Retinal pigment epithelial cell (primary cell): ENCODE data around the gene PGP.
"Not testable (repeated sequence)": the region's sequence is repeated elsewhere in the genome, so short reads cannot be mapped to it uniquely, and the experiment has no call there.

Experiments
- DNase-seq: peaks from one replicate; pipeline ENCODE4 v3.0.0-alpha.2; 2010; ENCODE audit warnings: low read depth
- H3K4me3 ChIP-seq: 2 replicates; pipeline ENCODE4 v1.5.1; 2011; ENCODE audit warnings: mild to moderate bottlenecking, low read length, control low read depth, moderate library complexity
- TF ChIP-seq, protein P1 (sequence below): conservative IDR thresholded peaks from 2 replicates; pipeline ENCODE4 v1.5.1; 2011; ENCODE audit warnings: low read depth, low read length, control low read depth, inconsistent platforms

Gene PGP

GRCh38 chr16:2204416-2205103, 10.1 kb downstream of the PGP start:
- TF ChIP-seq, protein P1, sequence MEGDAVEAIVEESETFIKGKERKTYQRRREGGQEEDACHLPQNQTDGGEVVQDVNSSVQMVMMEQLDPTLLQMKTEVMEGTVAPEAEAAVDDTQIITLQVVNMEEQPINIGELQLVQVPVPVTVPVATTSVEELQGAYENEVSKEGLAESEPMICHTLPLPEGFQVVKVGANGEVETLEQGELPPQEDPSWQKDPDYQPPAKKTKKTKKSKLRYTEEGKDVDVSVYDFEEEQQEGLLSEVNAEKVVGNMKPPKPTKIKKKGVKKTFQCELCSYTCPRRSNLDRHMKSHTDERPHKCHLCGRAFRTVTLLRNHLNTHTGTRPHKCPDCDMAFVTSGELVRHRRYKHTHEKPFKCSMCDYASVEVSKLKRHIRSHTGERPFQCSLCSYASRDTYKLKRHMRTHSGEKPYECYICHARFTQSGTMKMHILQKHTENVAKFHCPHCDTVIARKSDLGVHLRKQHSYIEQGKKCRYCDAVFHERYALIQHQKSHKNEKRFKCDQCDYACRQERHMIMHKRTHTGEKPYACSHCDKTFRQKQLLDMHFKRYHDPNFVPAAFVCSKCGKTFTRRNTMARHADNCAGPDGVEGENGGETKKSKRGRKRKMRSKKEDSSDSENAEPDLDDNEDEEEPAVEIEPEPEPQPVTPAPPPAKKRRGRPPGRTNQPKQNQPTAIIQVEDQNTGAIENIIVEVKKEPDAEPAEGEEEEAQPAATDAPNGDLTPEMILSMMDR, result no peak
- no peak for DNase-seq
- H3K4me3 ChIP-seq, result peak overlapping the region; percentile 89

DNA sequence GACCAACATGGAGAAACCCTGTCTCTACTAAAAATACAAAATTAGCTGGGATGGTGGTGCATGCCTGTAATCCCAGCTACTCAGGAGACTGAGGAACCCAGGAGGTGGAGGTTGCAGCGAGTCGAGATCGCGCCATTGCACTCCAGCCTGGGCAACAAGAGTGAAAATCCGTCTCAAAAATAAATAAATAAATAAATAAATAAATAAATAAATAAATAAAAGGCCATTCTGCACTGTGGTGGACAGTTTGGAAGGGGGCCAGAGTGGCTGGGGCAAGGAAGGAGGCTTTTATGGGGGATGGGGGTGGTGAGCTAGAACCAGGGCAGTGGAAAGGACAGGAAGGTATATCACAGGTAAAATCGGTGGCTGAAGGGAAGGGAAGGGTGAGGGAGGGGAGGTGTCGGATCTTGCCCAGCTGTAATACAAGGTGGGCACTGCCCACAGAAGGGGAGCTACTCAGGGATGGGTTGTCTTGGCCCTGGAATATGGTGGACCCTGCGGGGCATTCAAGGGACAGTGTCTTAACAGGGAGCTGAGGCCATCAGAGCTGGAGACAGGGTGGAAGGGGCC, 11.4 kb downstream of the PGP start:
- not testable (repeated sequence) for H3K4me3 ChIP-seq, DNase-seq

DNA sequence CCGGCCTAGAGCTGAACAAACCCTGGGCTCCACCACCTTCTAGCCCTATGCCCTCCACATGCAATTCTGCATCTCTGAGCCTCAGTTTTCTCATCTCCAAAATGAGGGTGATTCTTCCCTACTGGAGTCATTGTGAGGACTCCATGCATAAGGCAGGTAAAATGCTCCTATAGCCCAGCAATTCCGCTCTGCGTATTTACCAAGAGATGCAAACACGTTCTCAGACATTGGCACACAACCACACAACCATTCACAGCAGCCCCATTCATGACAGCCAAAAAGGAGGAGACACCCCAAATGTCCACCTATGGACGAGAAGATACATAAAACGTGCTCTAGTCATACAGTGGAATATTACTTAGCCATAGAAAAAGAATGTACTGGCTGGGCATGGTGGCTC, 14.3 kb downstream of the PGP start:
- TF ChIP-seq, protein P1, result no peak
- H3K4me3 ChIP-seq, result no peak overlapping the region
- DNase-seq, result no peak

GRCh38 chr16:2199621-2200139, 15.0 kb downstream of the PGP start:
- no peak overlapping the region for H3K4me3 ChIP-seq
- no peak for DNase-seq
- TF ChIP-seq, protein P1, result no peak

GRCh38 chr16:2199095-2199494, 15.5 kb downstream of the PGP start:
- no peak for DNase-seq
- TF ChIP-seq, protein P1, result no peak
- H3K4me3 ChIP-seq, result no peak overlapping the region

- TF ChIP-seq, protein P1, result no peak
- no peak for DNase-seq
- H3K4me3 ChIP-seq, result no peak overlapping the region
Observed at GRCh38 chr16:2198283-2198682, 16.4 kb downstream of the PGP start.

DNA sequence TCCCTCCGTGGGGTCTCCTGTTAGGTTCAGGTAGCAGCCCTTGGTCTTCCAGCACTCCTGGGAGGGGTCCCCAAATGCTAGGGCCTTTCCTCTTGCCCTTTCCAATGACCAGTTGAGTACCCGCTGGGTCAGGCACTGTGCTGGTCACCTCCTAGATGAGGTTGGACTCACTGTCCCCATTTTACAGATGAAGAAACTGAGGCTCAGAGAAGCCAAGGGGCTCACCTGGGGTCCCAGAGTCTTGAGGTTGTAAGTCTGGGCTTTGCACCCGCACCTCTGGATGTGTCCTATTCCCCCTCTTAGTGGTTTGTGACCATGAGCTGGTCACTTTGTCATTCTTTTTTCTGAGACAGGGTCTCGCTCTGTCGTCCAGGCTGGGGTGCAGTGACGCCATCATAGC, 16.9 kb downstream of the PGP start:
- no peak overlapping the region for H3K4me3 ChIP-seq
- TF ChIP-seq, protein P1, result no peak
- no peak for DNase-seq
